ENCODE results near the gene SCMH1.

The SCMH1 gene

DNA sequence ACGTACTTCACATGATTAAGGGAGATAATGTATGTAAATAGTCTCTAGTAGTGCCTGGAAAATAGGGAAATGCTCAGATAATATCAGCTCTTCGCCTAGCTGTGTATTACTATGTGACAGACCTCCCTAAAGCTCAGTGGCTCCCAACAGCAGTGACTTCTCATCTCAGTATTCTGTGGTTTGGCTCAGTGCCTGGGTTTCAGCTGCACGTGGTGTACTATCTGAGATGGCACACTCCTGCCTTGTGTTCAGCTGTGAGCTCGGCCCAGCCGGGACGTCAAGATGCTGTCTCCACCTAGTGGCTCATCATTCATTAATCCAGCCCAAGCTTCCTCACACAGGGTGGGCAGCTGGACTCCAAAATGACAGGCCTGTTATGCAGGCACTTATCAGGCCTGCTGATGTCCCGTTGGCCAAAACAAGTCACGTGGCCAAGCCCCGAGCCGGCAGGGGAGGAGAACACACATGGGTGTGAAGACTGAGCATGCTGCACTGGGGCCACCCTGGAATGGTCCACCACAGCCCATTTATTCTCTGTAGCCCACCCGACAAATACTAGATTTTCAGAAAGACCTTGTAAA is 238.4 kb downstream of the SCMH1 start:
- DNase-seq (ENCODE audit: low read depth, low spot score), result peak; percentile 99

DNA sequence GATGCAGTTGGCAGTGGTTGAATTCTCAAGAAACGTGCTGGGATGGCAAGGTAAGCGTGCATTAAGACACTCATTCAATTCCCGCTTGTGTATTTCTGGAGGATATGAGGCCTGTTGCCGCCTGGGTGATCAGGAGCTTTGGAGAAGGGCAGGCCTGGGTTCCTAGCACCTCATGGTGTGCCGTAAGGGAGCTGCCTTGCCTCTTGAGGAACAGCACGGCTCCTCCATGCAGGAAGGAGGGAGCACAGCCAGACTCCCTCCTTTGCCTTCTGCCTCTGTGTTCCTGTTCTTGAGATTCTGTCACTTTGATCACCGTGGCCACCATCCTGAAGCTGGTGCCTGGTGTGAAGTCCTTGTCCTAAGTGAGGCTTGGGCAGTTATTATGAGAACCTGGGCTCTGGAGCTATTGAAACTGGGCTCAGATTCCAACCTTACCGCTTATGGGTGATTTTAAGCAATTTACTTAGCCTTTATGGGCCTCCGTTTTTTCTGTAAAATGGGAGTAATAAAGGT is 238.9 kb downstream of the SCMH1 start:
- DNase-seq (ENCODE audit: low read depth, low spot score), result no peak

DNA sequence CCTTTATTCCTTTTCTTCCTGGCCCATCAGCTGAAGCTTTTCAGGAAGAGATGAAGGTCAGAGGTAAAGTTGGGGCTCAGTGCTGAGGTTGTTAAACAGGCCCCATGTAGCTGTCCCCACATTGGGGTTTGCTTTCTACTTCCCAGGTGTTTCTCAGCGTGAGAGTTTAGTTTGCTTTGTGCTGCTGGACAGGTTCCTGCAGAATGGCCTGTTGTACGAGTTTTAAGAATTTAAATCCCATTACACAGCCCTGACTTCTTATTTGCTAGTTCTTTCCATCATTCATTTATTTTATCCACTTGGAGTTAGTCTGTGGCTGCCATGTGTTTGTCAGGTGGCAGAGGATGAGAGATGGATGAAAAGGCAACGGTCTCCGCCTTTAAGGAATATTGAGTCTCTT is 243.4 kb downstream of the SCMH1 start:
- no peak for DNase-seq (ENCODE audit: low read depth, low spot score)

DNA sequence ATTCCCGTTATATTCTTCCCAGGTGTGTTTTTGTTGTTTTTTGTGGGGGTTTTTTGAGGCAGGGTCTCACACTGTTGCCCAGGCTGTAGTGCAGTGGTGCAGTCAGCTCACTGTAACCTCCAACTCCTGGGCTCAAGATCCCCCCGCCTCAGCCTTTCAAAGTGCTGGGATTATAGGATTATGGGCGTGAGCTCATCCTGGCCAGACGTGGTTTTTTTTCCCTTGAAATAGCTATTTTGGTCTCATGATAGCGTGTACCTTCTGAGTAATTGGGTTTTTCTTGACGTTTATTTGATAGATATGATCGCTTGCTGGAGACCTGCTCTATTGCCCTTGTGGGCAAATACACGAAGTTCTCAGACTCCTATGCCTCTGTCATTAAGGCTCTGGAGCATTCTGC is 245.0 kb downstream of the SCMH1 start:
- DNase-seq (ENCODE audit: low read depth, low spot score), result no peak

DNA sequence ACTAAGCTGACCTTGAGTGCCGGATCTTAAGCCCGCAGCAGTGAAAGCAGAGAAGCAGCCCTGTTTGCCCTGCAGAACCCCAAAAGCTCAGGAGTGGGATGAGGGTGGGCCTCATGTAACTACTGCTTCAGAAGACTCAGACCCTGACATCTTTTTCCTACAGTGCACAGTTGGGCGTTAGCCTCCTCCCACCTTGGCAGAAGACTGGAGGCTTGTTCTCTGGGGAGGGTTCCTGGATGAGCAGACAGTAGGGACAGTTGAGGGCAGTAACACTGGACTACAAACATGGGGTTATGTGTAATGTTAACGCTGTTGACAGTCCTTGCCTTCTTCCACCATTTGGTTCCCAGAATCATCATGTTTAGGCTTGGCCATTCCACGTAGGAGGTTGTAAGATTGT is 253.0 kb downstream of the SCMH1 start:
- no peak for DNase-seq (ENCODE audit: low read depth, low spot score)

DNA sequence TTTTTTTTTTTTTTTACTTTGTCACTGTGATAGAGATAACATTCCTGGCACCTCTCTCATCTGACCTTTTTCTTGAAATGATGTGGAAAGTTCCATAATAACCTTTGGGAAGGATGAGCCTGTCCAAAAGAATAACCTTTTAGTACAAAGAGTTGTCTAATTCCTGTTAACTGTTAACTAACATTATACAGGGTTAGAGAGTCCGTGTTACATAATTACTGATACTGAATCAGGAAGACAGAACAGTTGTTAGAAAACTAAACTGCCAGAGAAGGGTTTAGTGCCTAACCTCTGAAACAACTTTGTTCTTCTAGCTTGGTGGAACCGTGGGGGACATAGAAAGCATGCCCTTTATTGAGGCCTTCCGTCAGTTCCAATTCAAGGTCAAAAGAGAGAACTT is 253.8 kb downstream of the SCMH1 start:
- DNase-seq (ENCODE audit: low read depth, low spot score), result no peak

DNA sequence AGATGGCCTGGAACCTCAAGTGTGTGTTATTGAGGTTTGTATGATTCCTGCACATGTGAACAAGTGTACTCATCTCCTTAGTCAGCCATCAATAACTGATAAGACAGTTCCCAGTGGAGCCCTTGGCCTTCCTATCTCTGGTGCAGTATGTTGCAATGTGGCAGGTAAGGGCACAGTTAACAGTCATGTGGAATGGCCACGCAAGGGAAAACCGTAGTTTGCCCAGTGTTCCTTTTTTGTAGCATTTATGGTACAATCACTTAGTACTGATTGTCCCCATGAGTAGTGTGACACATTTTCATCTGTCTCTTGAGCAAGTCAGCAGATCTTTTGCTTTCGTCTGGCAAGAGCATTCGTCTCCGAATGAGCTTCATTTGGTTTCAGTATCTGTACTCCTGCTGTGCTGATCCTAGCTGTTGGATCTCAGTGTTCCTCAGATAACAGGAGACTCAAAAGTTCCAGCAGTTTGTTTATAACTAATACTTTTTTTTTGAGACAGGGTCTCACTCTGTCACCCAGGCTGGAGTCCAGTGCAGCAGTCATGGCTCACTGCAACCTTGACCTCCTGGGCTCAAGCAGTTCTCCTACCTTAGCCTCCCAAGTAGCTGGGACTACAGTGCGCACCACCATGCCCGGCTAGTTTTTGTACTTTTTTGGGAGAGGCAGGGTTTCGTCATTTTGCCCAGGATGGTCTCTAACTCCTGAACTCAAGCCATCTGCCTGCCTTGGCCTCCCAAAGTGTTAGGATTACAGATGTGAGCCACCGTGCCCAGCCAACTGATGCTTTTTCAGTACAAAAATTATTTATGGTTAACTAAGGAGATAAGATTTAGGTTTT is 254.4 kb downstream of the SCMH1 start:
- no peak for DNase-seq (ENCODE audit: low read depth, low spot score)

DNA sequence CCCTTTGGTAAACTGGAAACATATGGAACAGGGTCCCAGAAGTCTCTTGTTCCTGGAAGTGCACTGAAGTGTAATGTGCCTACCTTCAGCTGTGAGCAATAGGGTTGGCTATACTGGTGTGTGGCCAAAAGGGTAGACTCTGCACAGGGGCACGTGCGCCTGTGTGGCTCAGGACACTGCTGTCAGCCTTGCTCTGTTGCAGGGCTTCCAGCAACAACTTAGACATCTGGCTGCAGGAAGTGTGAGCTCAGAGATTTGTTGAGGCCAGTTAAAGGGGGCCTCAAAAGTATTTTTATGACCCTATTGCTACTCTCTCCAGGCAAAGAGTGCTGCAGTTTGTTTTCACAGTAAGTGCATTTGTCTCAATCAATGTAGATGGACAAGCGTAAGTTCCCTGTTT is 255.2 kb downstream of the SCMH1 start:
- no peak for DNase-seq (ENCODE audit: low read depth, low spot score)

DNA sequence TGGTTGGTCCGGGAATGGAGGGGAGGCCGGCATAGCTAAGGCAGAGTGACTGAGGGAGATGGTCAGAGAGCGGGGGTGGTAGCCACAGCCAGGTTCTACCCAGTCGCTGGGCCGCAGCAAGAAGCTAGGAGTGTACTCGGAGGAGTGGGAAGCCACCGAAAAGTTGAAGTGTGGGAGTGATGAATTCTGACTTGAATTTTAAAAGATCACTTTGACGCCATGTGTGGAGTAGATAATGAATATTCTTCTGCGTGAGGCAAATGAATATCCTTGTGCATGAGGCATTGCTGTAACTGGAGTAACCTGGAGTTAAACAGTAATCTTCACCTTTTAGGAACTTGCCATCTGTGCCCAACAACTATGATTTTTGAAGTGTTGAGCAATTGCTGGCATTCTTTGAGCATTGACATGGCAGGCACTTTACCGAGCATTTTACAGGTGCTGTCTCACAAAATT is 255.8 kb downstream of the SCMH1 start:
- DNase-seq (ENCODE audit: low read depth, low spot score), result no peak

DNA sequence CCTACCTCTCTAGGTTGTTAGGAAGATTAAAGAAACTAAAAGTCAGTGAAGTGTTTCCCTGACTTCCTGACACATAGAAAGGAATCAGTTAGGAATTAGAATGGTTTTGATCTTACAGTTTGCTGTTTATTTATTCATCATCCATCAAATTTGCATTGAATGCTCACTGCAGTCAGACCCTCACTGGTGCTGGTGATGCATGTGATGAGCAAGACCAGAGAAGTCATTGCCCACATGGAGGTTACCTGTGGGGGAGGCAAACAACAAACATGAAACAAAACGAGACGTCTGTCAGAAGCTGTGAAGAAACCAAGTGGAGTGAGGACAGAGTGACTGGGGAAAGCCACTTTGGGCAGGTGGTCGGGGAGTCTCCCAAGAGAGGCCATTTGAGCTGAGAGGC is 256.2 kb downstream of the SCMH1 start:
- no peak for DNase-seq (ENCODE audit: low read depth, low spot score)

DNA sequence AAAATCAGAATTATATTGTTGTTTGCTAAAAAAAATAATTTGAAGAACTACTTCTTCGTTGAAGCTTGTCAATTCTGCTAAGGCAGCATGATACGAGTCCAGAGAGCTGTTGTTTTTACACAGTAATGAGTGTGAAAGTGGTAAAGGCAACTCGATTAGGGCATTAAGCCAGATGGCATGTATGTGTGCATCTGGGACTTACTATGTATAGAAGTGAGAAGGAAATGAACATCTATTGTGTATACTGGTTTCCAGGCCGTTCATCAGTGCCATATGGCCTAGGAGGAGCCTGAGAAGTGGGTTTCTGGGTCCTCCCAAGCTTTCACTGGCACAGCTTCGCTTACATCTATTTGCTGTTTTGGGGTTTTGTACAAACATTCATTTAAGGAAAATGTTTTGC is 256.9 kb downstream of the SCMH1 start:
- no peak for DNase-seq (ENCODE audit: low read depth, low spot score)

DNA sequence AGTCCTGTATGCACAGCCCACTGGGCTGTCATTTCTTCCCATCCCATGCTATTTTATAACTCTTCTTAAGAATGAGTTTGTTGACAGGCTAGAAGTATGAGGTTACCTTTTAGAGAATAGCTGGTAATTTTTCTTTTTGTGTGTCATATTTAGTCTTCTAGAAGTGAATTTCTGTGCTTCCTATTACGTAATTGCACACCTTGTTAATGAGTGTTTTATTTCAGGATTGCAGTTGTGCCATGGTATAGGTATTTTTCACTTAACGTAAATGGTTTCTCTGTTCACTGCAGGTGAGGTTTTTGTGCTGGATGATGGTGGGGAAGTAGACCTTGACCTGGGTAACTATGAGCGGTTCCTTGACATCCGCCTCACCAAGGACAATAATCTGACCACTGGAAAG is 257.6 kb downstream of the SCMH1 start:
- DNase-seq (ENCODE audit: low read depth, low spot score), result no peak

DNA sequence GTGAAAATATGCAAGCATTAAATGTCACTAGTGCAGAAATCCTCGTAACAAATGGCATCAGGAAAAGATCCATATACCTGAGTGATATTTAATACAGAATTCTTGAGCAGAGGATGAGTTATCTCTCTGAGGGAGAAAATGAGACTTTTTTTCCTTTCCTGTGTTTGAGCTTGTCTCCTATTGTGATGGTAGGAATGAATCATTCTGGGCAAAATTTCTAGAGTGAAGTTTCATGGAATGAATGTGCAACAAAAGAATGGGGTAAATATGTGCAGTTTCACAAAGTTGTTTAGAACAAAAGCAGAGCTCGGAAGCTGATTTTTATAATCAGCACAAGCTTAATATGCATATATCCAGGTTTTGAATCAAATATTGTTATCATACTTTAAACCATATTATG is 258.0 kb downstream of the SCMH1 start:
- no peak for DNase-seq (ENCODE audit: low read depth, low spot score)

DNA sequence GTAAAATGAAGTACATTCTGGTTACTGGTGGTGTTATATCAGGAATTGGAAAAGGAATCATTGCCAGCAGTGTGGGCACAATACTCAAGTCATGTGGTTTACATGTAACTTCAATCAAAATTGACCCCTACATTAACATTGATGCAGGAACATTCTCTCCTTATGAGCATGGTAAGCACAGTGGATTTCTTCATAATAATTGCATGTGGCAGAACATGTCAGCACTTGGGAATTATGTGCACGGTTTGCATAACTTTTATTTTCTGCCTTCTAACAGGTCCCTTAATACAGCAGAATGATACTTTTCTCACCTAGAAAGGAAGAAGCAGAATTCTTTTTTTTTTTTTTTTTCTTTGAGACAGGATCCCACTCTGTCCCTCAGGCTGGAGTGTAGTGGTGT is 258.8 kb downstream of the SCMH1 start:
- DNase-seq (ENCODE audit: low read depth, low spot score), result no peak

DNA sequence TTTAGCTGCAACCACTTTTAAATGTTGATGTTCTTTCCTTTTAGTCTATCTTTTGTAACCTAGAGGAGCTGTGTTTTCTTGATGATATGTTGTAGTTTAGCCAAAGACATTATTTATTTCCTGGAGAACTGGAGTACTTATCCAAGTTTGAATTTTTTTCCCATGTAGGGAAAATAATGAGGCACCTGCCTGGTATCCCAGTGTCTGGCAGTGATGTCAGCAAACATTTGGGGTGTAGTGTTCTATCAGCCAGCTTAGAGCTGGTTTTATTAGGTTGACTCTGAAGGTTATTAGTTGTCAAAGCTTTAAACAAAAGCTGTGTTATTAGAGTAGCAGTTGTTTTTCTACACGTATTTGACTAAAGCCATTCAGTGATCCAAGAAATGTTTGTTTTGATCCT is 259.4 kb downstream of the SCMH1 start:
- no peak for DNase-seq (ENCODE audit: low read depth, low spot score)

DNA sequence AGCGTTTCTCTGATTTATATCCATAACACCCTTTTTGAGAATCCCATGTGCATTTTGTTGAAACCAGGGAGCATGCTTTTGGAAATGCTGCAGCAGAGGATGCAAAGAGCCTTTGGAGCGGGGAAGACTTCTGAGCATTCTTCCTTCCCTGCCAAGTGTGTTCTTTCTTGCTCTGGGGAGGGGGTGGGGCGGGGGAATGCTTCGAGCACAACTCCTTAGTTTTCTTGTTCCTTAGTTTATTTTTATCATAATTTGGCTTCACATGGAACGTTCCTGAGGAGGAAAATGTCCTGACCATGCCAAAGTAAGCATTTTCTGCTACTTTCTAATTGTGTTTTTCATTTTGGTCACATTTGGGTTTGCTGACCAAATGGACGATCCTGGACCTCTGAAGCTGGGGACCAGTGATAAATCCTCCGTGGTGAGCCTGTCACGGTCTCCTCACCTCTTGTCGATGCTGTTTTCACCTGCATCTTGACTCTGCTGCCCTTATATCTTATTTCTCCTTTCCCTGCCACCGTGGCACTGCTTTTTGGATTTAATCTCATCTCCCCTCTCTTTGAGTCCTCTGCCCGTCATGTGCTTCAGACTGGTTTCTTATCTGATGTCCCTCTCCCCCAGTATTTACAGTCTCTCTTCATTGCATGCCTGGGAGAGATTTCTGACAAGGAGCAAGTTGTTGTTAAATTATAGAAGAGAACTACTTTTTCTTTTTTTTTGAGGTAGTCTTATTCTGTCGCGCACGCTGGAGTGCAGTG is 260.2 kb downstream of the SCMH1 start:
- no peak for DNase-seq (ENCODE audit: low read depth, low spot score)

DNA sequence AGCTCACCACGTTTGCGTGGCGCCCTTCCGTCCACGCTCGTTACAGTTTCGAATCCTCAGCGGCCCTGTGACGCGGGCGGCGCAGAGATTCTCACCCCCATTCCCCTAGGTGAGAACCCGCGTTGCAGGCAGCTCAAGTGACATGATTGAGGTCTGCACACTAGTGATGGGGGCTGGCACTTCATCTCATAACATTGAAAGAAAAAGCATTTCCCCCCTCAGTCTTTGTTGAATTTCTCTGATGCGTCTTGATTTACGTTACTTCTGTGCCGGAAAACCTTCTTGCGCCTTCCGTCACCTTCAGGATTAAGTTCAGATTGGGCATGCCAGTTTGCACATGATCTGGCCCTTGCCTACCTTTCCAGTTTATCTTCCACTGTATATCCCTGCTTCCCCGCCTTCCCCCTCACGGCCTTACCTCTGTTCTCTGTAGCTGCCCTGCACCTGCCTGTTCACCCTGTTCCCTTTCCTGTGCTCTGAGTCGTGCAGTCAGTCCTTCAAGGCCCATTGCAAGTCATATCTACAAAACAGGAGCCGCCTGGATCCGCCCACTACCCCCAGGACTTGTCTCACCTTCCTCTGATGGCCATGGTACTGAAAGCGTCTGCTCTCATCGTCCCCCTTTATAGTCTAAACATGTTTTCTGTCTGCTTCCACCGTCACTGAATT is 261.5 kb downstream of the SCMH1 start:
- DNase-seq (ENCODE audit: low read depth, low spot score), result no peak

DNA sequence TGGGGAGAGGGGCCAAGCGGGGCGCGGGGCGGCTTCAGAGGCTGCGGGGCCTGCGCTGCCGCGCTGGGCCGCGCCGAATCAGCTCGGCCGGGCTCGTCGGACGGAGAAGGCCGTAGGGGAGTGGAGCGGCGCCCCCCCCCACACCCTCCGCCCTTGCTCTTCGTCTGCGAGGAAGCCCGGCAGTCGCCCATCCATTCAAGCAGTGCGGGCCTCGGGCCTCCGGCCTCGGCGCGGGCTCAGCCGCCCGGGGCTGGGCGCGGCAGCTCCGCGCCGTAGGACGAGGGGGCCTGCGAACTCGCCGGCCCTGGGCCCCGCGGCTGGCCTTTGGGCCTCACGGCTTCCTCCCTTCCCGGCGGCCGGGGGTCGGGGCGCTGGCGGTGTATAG is 262.0 kb downstream of the SCMH1 start:
- DNase-seq (ENCODE audit: low read depth, low spot score), result no peak

DNA sequence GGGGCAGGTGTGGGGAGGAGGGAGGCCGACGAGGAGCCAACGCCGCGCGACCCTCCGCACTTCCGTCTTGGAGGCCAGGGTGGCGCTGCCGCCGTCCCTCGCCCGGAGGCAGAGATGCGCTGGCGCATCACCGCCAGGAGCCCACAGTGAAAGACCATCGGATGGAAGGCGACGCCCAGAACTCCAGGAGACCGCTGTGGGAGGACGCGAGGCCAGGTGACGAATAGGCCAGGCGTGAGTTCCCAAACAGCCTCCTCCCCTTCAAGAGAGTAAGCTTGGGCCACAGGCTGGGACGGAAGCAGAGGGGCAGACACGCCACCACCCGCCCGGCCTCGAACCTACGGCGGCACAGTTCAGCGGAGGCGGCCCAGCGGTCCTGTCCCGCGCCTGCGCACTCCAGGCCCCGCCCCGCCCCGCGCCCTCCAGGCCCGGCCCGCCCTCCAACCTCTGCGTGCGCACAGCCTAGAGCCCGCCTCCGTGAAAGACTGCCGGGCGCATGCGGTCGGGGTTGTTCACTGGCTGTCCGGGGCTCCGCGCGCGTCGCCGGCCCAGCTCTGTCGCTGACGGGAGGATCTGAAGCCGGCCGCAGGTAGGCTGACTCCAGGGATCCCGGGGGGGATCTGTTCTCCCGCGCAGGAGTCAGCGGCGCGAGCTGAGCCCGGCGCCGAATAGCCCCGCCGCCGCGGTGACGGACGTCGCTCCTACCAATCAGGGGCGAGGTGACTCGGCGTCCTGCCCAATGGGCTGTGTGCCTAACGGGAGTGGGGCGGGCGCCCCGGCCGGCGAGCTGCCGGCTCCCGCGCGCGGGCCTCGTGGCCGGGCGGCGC is 262.7 kb downstream of the SCMH1 start, which contains the start of gene CTPS1:
Gene CTPS1 (plus strand): TSS at position 456 of the 827 bp plus-strand sequence. CDS start 3,595 bp downstream, outside the sequence.
- DNase-seq (ENCODE audit: low read depth, low spot score), result peak; percentile 80

DNA sequence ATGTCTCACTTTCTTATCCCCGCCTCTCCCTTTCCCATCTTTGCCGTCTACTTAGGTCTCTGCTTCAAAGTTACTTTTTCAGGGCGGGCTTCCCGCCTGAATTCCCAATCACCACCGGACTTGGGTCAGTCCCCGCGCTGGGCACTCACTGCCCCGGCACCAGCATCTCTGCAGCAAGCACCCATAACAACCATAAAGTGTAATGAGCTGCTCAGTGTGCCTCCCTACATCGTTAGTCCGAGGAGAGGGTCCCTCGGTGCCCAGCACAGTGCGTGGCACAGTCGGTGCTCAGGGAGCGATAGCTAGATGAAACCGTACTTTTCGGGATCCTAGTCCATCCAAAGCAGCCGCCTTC is 263.2 kb downstream of the SCMH1 start:
- DNase-seq (ENCODE audit: low read depth, low spot score), result no peak

DNA sequence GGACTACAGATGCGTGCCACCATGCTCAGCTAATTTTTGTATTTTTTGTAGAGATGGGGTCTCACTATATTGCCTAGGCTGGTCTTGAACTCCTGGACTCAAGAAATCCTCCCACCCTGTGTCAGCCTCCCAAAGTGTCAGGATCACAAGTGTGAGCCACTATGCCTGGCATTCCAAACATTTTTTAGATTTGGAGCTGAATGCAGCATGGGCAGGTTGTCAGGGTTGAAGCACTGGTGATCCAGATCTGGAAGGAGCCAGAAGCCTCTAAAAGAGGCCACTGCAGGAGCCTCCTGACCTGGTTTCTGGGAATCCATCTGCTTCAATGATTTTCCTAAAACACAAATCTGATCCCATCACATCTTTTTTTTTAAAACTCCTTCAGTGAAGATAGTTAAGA is 264.4 kb downstream of the SCMH1 start:
- DNase-seq (ENCODE audit: low read depth, low spot score), result no peak

Measured in smooth muscle cell of the brain vasculature (primary cell).